Chondrocyte (in vitro differentiated cells): Measurements from ENCODE around the gene SERPINB10. TPM values are rescaled to one million over a fixed set of nuclear protein-coding genes. Genes with fewer than 3 reads are reported as not detected.

Experiments used
- DNase-seq: peaks from one replicate; pipeline ENCODE4 v3.0.0; 2021; ENCODE audit warnings: mixed read lengths, low spot score
- H3K27ac Mint-ChIP-seq: one replicate; pipeline ENCODE4 v1.8.0; 2021; ENCODE audit warnings: mild to moderate bottlenecking, moderate library complexity, mixed read lengths; ENCODE audit not compliant: unreplicated experiment
- H3K27me3 Mint-ChIP-seq: 2 replicates; pipeline ENCODE4 v1.8.0; 2021; ENCODE audit warnings: low read depth, mixed read lengths
- H3K36me3 Mint-ChIP-seq: 2 replicates; pipeline ENCODE4 v1.8.0; 2021; ENCODE audit warnings: low read depth, mixed read lengths
- H3K4me1 Mint-ChIP-seq: 2 replicates; pipeline ENCODE4 v1.8.0; 2021; ENCODE audit warnings: low read depth, mild to moderate bottlenecking, mixed read lengths
- H3K4me3 Mint-ChIP-seq: one replicate; pipeline ENCODE4 v1.8.0; 2021; ENCODE audit warnings: mild to moderate bottlenecking, moderate library complexity, mixed read lengths; ENCODE audit not compliant: unreplicated experiment
- H3K9me3 Mint-ChIP-seq: 2 replicates; pipeline ENCODE4 v1.8.0; 2021; ENCODE audit warnings: low read depth, mixed read lengths
- CTCF ChIP-seq: fragments of 200-600 bp; sonication (generic); IDR thresholded peaks from 2 replicates; pipeline ENCODE4 v1.5.0; 2021; ENCODE audit warnings: antibody characterized with exemption, mild to moderate bottlenecking, moderate library complexity
- total RNA-seq: library from RNA; stranded (reverse); gene quantifications from 3 replicates; pipeline ENCODE4 v1.2.1, GENCODE V29; 2021

The SERPINB10 gene
- total RNA-seq, 1 donor from 2014 or later = not detected

GRCh38 chr18:63953811-63954210 is 46.1 kb downstream of the SERPINB10 start:
- no peak for DNase-seq
- H3K36me3 Mint-ChIP-seq = no peaks in the 10 kb centered on the region
- H3K27ac Mint-ChIP-seq = no peak overlapping the region
- no peak overlapping the region for H3K4me3 Mint-ChIP-seq
- no peak for TF ChIP-seq CTCF
- H3K27me3 Mint-ChIP-seq = peaks cover 23% of the 10 kb centered on the region
- H3K4me1 Mint-ChIP-seq = peaks cover 7% of the 10 kb centered on the region
- no peaks in the 10 kb centered on the region for H3K9me3 Mint-ChIP-seq

- Mint-ChIP-seq H3K4me1 (no peaks in the 10 kb centered on the region), H3K9me3 (no peaks in the 10 kb centered on the region), H3K4me3 (no peak overlapping the region), H3K36me3 (no peaks in the 10 kb centered on the region), H3K27me3 (peaks cover 33% of the 10 kb centered on the region), H3K27ac (no peak overlapping the region)
- DNase-seq = no peak
- TF ChIP-seq CTCF = no peak
Observed at GRCh38 chr18:63956755-63957154, 49.0 kb downstream of the SERPINB10 start.

GRCh38 chr18:63960891-63961290 is 53.1 kb downstream of the SERPINB10 start:
- Mint-ChIP-seq H3K4me3 (no peak overlapping the region), H3K9me3 (no peaks in the 10 kb centered on the region), H3K36me3 (no peaks in the 10 kb centered on the region), H3K4me1 (no peaks in the 10 kb centered on the region), H3K27ac (no peak overlapping the region), H3K27me3 (peaks cover 32% of the 10 kb centered on the region)
- DNase-seq = no peak
- no peak for TF ChIP-seq CTCF

- Mint-ChIP-seq H3K36me3 (no peaks in the 10 kb centered on the region), H3K4me1 (no peaks in the 10 kb centered on the region), H3K27me3 (peaks cover 29% of the 10 kb centered on the region), H3K4me3 (no peak overlapping the region), H3K9me3 (no peaks in the 10 kb centered on the region), H3K27ac (no peak overlapping the region)
- no peak for DNase-seq
- no peak for TF ChIP-seq CTCF
Observed at GRCh38 chr18:63961435-63961980, 53.8 kb downstream of the SERPINB10 start.

GRCh38 chr18:63962137-63962536 is 54.4 kb downstream of the SERPINB10 start:
- Mint-ChIP-seq H3K4me1 (no peaks in the 10 kb centered on the region), H3K36me3 (no peaks in the 10 kb centered on the region), H3K4me3 (no peak overlapping the region), H3K27me3 (peaks cover 24% of the 10 kb centered on the region), H3K9me3 (no peaks in the 10 kb centered on the region), H3K27ac (no peak overlapping the region)
- no peak for DNase-seq
- no peak for TF ChIP-seq CTCF
